ACC112 (cell line): ENCODE measurements around the gene IGLL5.

Source experiments
- H2AFZ ChIP-seq: fragments of 200-600 bp; sonication (generic); one replicate; pipeline ENCODE4 v1.6.0; 2017; ENCODE audit warnings: antibody characterized with exemption, low read length; ENCODE audit not compliant: unreplicated experiment
- H3K27ac ChIP-seq: fragments of 200-600 bp; sonication (generic); 2 replicates; pipeline ENCODE4 v1.5.1; 2014; ENCODE audit warnings: low read depth, mild to moderate bottlenecking, antibody characterized with exemption, low read length, moderate library complexity
- H3K27me3 ChIP-seq: fragments of 200-600 bp; sonication (generic); 2 replicates; pipeline ENCODE4 v1.6.1; 2014; ENCODE audit warnings: mild to moderate bottlenecking, antibody characterized with exemption, low read length, moderate library complexity, mixed read lengths; ENCODE audit not compliant: insufficient read depth
- H3K36me3 ChIP-seq: fragments of 200-600 bp; sonication (generic); 2 replicates; pipeline ENCODE4 v1.6.1; 2016; ENCODE audit warnings: mild to moderate bottlenecking, antibody characterized with exemption, low read length, moderate library complexity, mixed read lengths; ENCODE audit not compliant: insufficient read depth
- H3K4me1 ChIP-seq: fragments of 200-600 bp; sonication (generic); one replicate; pipeline ENCODE4 v1.6.1; 2016; ENCODE audit warnings: low read length, mixed read lengths; ENCODE audit not compliant: insufficient read depth, unreplicated experiment, control insufficient read depth
- H3K4me3 ChIP-seq: fragments of 200-600 bp; sonication (generic); 2 replicates; pipeline ENCODE4 v1.5.1; 2014; ENCODE audit warnings: mild to moderate bottlenecking, low read depth, low read length
- H3K79me2 ChIP-seq: fragments of 200-600 bp; sonication (generic); one replicate; pipeline ENCODE4 v1.6.0; 2016; ENCODE audit warnings: low read length; ENCODE audit not compliant: control insufficient read depth, unreplicated experiment, insufficient read depth

The IGLL5 gene

DNA sequence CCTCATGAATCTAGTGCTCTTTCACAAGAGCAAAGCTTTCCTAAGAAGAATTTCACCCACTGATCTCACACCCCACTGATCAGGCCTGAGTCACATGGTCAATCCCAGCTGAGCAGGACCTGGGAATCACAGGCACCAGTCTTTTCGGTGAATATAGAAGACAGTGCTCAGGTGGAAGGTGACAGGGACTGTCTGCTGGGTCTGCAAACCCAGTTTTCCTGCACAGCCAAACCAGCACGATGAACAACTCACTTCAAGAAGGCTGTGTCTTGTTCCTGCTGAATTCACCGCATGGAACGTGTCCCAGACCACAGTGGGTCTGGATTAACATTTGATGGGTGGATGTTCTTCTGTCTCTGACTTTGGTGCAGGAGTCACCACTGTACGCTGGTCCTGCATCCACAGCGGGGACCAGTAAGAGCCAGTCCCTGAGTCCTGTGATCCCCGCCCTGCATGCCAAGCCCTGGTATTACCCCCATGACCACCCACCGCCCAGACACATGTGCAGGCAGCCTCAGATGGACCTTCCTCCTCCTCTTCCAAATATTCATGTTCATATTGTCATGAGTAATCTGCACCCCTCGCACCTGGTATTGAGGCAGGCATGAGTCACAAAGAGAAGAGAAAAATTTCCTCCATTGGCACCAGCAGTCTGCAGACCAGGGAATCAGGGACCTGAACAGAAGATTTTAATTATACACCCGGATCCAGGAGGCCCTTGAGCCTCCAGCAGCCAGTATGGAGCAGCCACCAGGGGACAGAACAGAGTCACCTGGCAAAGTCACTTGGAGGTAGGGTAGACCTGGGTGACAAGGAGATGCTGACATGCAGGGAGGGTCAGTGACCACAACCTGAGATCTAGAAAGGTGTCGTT is 8.6 kb upstream of the IGLL5 start:
- Histone ChIP-seq H3K79me2 (no peaks in the 10 kb centered on the region), H3K36me3 (no peaks in the 10 kb centered on the region), H3K4me3 (no peak overlapping the region), H3K4me1 (no peaks in the 10 kb centered on the region), H3K27me3 (peaks cover 8% of the 10 kb centered on the region; the same call in 1 of the 2 replicates), H3K27ac (no peak overlapping the region), H2AFZ (no peak overlapping the region)

GRCh38 chr22:22879675-22880155 is 7.9 kb upstream of the IGLL5 start:
- Histone ChIP-seq H3K27me3 (peaks cover 8% of the 10 kb centered on the region; the same call in 1 of the 2 replicates), H3K36me3 (no peaks in the 10 kb centered on the region), H3K4me3 (no peak overlapping the region), H3K27ac (no peak overlapping the region), H3K4me1 (no peaks in the 10 kb centered on the region), H2AFZ (no peak overlapping the region), H3K79me2 (no peaks in the 10 kb centered on the region)

DNA sequence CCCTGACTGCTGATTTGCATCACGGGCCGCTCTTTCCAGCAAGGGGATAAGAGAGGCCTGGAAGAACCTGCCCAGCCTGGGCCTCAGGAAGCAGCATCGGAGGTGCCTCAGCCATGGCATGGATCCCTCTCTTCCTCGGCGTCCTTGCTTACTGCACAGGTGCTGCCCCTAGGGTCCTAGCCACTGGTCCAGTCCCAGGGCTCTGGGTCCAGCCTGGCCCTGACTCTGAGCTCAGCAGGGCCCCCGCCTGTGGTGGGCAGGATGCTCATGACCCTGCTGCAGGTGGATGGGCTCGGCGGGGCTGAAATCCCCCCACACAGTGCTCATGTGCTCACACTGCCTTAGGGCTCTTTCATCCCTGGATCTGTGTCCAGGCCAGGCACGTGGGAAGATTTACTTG is 7.0 kb upstream of the IGLL5 start:
- no peak overlapping the region for H3K27ac ChIP-seq
- no peaks in the 10 kb centered on the region for H3K79me2 ChIP-seq
- no peaks in the 10 kb centered on the region for H3K36me3 ChIP-seq
- no peak overlapping the region for H3K4me3 ChIP-seq
- H3K27me3 ChIP-seq = peaks cover 8% of the 10 kb centered on the region; the same call in 1 of the 2 replicates
- H3K4me1 ChIP-seq = no peaks in the 10 kb centered on the region
- H2AFZ ChIP-seq = no peak overlapping the region

- Histone ChIP-seq H3K27ac (no peak overlapping the region), H2AFZ (no peak overlapping the region), H3K79me2 (no peaks in the 10 kb centered on the region), H3K4me1 (no peaks in the 10 kb centered on the region), H3K4me3 (no peak overlapping the region), H3K36me3 (no peaks in the 10 kb centered on the region), H3K27me3 (peaks cover 8% of the 10 kb centered on the region; the same call in 1 of the 2 replicates)
These were observed 6.3 kb upstream of the IGLL5 start for GRCh38 chr22:22881116-22882000.

DNA sequence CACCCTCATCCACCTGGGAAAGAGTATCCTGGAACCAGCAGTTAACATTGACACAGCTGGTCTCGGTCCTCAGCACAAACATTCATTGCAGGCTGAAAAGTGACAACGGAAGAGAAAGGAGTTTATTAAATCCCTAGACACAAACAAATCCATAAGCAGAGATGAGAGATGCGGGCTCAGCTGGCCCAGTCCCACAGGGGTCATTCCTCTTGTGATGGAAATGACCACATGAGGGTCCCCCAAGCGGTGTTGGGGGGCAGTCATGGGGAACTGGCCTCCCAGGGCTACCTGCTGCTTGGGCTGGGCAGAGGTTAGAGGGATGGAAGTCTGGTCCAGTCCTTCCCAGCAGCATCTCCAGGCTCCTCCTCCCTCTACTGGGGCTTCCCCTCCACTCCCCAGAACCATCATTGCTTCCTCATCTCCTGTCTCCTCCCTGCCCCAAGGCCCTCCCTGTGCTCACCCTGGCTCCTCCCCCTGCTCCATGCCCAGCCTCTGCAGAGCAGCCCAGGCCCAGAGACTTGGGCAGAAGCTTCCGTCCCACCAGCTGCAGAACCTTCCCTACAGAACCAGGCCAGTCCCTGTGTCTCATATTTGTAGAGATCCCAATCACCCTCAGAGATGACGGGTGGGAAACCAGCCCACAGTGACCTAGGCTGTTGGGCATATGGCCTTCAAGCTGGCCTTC is 5.4 kb upstream of the IGLL5 start:
- no peak overlapping the region for H2AFZ ChIP-seq
- no peaks in the 10 kb centered on the region for H3K79me2 ChIP-seq
- H3K4me1 ChIP-seq = no peaks in the 10 kb centered on the region
- H3K36me3 ChIP-seq = no peaks in the 10 kb centered on the region
- no peak overlapping the region for H3K4me3 ChIP-seq
- H3K27me3 ChIP-seq = peaks cover 8% of the 10 kb centered on the region; the same call in 1 of the 2 replicates
- no peak overlapping the region for H3K27ac ChIP-seq

- Histone ChIP-seq H3K27ac (no peak overlapping the region), H2AFZ (no peak overlapping the region), H3K4me1 (no peaks in the 10 kb centered on the region), H3K36me3 (no peaks in the 10 kb centered on the region), H3K27me3 (peaks cover 8% of the 10 kb centered on the region; the same call in 1 of the 2 replicates), H3K79me2 (no peaks in the 10 kb centered on the region), H3K4me3 (no peak overlapping the region)
These were observed 4.4 kb upstream of the IGLL5 start for GRCh38 chr22:22883090-22883727.

DNA sequence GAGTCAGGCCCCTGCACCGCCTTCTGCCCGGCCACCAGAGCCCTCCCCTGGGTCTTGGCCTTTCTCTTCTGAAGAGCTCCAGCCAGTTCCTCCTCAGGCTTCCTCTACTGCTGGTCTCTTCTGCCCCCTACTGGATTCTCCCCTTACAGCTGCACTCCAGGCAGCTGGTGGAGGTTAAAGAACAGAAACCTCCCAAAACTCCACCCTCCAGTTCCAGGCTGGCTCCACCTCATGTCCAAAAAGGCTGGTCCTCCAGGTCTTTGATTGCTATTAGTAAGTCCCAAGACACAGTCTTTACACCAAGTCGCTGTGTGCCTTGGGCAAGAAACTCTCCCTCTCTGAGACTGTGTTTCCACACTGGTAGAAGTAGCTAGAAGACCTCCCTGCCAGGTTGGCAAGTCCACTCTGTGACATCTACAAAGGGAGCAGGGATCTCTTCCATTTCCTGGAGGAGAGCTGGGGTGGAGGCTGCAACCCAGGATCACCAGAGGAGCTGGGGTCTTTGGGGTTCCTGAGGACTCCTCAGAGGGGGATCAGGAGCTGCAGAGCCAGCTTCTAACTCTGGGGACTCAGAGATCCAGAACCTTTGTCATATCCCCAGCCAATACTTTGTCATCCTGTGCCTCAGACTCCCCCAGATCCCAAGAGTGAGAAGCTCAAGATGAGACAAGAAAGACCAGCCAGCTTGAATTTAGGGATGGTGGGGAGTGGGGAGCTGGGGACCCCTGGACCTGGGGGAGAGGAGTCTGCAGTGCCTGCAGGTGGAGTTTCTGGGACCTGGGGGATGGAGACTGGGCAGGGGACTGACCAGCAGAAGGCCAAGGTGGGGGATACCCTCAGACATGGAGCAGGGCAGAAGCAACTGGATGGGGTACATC is 3.4 kb upstream of the IGLL5 start:
- Histone ChIP-seq H3K4me1 (no peaks in the 10 kb centered on the region), H3K4me3 (no peak overlapping the region), H3K36me3 (no peaks in the 10 kb centered on the region), H3K27ac (no peak overlapping the region), H3K27me3 (peaks cover 4% of the 10 kb centered on the region; the same call in 1 of the 2 replicates), H3K79me2 (no peaks in the 10 kb centered on the region), H2AFZ (no peak overlapping the region)

- Histone ChIP-seq H3K27ac (no peak overlapping the region), H2AFZ (no peak overlapping the region), H3K4me1 (no peaks in the 10 kb centered on the region), H3K27me3 (peaks cover 4% of the 10 kb centered on the region; the same call in 1 of the 2 replicates), H3K79me2 (no peaks in the 10 kb centered on the region), H3K36me3 (no peaks in the 10 kb centered on the region), H3K4me3 (no peak overlapping the region)
These were observed 2.5 kb upstream of the IGLL5 start for GRCh38 chr22:22884888-22885840.
